Muscle layer of colon (tissue), 2 donors: Measurements from ENCODE around the gene TPD52L1.

Source experiments
- H3K27ac ChIP-seq: one replicate; pipeline ENCODE4 v1.7.0; 2013; ENCODE audit warnings: low read depth, mild to moderate bottlenecking, low read length, moderate library complexity
- H3K27me3 ChIP-seq, 2 donors: one replicate each; pipeline ENCODE4 v1.7.0; 2013; ENCODE audit warnings: low read length in 2 of 2, mild to moderate bottlenecking in 2 of 2; ENCODE audit not compliant: insufficient read depth in 2 of 2, control insufficient read depth in 1 of 2
- H3K36me3 ChIP-seq: one replicate; pipeline ENCODE4 v1.7.0; 2013; ENCODE audit warnings: mild to moderate bottlenecking, low read length; ENCODE audit not compliant: insufficient read depth
- H3K4me1 ChIP-seq: one replicate; pipeline ENCODE4 v1.7.0; 2013; ENCODE audit warnings: mild to moderate bottlenecking, low read length; ENCODE audit not compliant: insufficient read depth
- H3K4me3 ChIP-seq, 2 donors: one replicate each; pipeline ENCODE4 v1.7.0; 2013; ENCODE audit warnings: low read length in 2 of 2, low read depth in 1 of 2, mild to moderate bottlenecking in 1 of 2, moderate library complexity in 1 of 2
- H3K9ac ChIP-seq: one replicate; pipeline ENCODE4 v1.7.0; 2013; ENCODE audit warnings: low read length
- H3K9me3 ChIP-seq: one replicate; pipeline ENCODE4 v1.7.0; 2013; ENCODE audit warnings: mild to moderate bottlenecking, low read length
- donor health status: abdominal sarcoma.
- donor health status: Adenocarcinoma of cecum.

Gene TPD52L1

GRCh38 chr6:125165256-125165655 lies 11.7 kb downstream of the TPD52L1 start:
- Histone ChIP-seq H3K27ac (no peak overlapping the region), H3K27me3 (no peaks in the 10 kb centered on the region), H3K36me3 (no peaks in the 10 kb centered on the region), H3K9ac (no peak overlapping the region), H3K4me3 (no peak overlapping the region), H3K9me3 (no peaks in the 10 kb centered on the region), H3K4me1 (peaks cover 25% of the 10 kb centered on the region)

- H3K4me3 ChIP-seq = no peak overlapping the region
- H3K27ac ChIP-seq = no peak overlapping the region
- H3K36me3 ChIP-seq = no peaks in the 10 kb centered on the region
- H3K9me3 ChIP-seq = no peaks in the 10 kb centered on the region
- H3K4me1 ChIP-seq = peaks cover 23% of the 10 kb centered on the region
- no peak overlapping the region for H3K9ac ChIP-seq
- H3K27me3 ChIP-seq = no peaks in the 10 kb centered on the region
Measured at GRCh38 chr6:125165776-125166175, 12.2 kb downstream of the TPD52L1 start.

- Histone ChIP-seq H3K36me3 (no peaks in the 10 kb centered on the region), H3K4me3 (no peak overlapping the region), H3K9me3 (no peaks in the 10 kb centered on the region), H3K27me3 (no peaks in the 10 kb centered on the region), H3K27ac (no peak overlapping the region), H3K9ac (no peak overlapping the region), H3K4me1 (peaks cover 21% of the 10 kb centered on the region)
Measured at GRCh38 chr6:125166711-125167110, 13.1 kb downstream of the TPD52L1 start.

- Histone ChIP-seq H3K36me3 (no peaks in the 10 kb centered on the region), H3K4me1 (peaks cover 21% of the 10 kb centered on the region), H3K9me3 (no peaks in the 10 kb centered on the region), H3K27ac (no peak overlapping the region), H3K27me3 (no peaks in the 10 kb centered on the region), H3K4me3 (no peak overlapping the region), H3K9ac (no peak overlapping the region)
Measured at GRCh38 chr6:125167579-125167978, 14.0 kb downstream of the TPD52L1 start.

GRCh38 chr6:125169058-125169457 lies 15.5 kb downstream of the TPD52L1 start:
- Histone ChIP-seq H3K36me3 (no peaks in the 10 kb centered on the region), H3K9me3 (no peaks in the 10 kb centered on the region), H3K9ac (no peak overlapping the region), H3K4me3 (no peak overlapping the region), H3K27ac (no peak overlapping the region), H3K4me1 (peaks cover 20% of the 10 kb centered on the region), H3K27me3 (no peaks in the 10 kb centered on the region)

- no peak overlapping the region for H3K9ac ChIP-seq
- no peak overlapping the region for H3K27ac ChIP-seq
Measured at GRCh38 chr6:125169522-125169921, 15.9 kb downstream of the TPD52L1 start.

GRCh38 chr6:125170376-125170775 lies 16.8 kb downstream of the TPD52L1 start:
- Histone ChIP-seq H3K36me3 (no peaks in the 10 kb centered on the region), H3K27ac (no peak overlapping the region), H3K4me3 (no peak overlapping the region), H3K9ac (no peak overlapping the region), H3K27me3 (no peaks in the 10 kb centered on the region), H3K9me3 (no peaks in the 10 kb centered on the region), H3K4me1 (peaks cover 14% of the 10 kb centered on the region)

More at GRCh38 chr6:125169522-125169921, 15.9 kb downstream of the TPD52L1 start:
- no peaks in the 10 kb centered on the region for H3K36me3 ChIP-seq
- no peak overlapping the region for H3K4me3 ChIP-seq
- H3K27me3 ChIP-seq = no peaks in the 10 kb centered on the region
- H3K9me3 ChIP-seq = no peaks in the 10 kb centered on the region
- peaks cover 15% of the 10 kb centered on the region for H3K4me1 ChIP-seq

GRCh38 chr6:125173341-125174095 lies 19.9 kb downstream of the TPD52L1 start:
- no peak overlapping the region for H3K4me3 ChIP-seq
- no peak overlapping the region for H3K27ac ChIP-seq
- no peak overlapping the region for H3K9ac ChIP-seq
- no peaks in the 10 kb centered on the region for H3K36me3 ChIP-seq
- peaks cover 14% of the 10 kb centered on the region for H3K4me1 ChIP-seq
- H3K9me3 ChIP-seq = no peaks in the 10 kb centered on the region
- H3K27me3 ChIP-seq = no peaks in the 10 kb centered on the region

- H3K36me3 ChIP-seq = no peaks in the 10 kb centered on the region
- peaks cover 5% of the 10 kb centered on the region for H3K4me1 ChIP-seq
- no peaks in the 10 kb centered on the region for H3K9me3 ChIP-seq
- no peak overlapping the region for H3K27ac ChIP-seq
- no peak overlapping the region for H3K9ac ChIP-seq
- H3K4me3 ChIP-seq = no peak overlapping the region
- H3K27me3 ChIP-seq = no peaks in the 10 kb centered on the region
Measured at GRCh38 chr6:125174626-125175025, 21.1 kb downstream of the TPD52L1 start.

- Histone ChIP-seq H3K4me1 (peaks cover 1% of the 10 kb centered on the region), H3K9ac (no peak overlapping the region), H3K27ac (no peak overlapping the region), H3K36me3 (no peaks in the 10 kb centered on the region), H3K9me3 (no peaks in the 10 kb centered on the region), H3K27me3 (no peaks in the 10 kb centered on the region), H3K4me3 (no peak overlapping the region)
Measured at GRCh38 chr6:125175466-125176048, 22.0 kb downstream of the TPD52L1 start.

- Histone ChIP-seq H3K9me3 (no peaks in the 10 kb centered on the region), H3K27ac (no peak overlapping the region), H3K4me3 (no peak overlapping the region), H3K27me3 (no peaks in the 10 kb centered on the region), H3K4me1 (peaks cover 10% of the 10 kb centered on the region), H3K36me3 (no peaks in the 10 kb centered on the region), H3K9ac (no peak overlapping the region)
Measured at GRCh38 chr6:125182237-125183008, 28.9 kb downstream of the TPD52L1 start.
